Measurements from ENCODE around the gene WDR7. TPM values are rescaled to one million over a fixed set of nuclear protein-coding genes. Genes with fewer than 3 reads are reported as not detected.

The WDR7 gene
- total RNA-seq, 4 donors from 2014 or later: 19.3 to 51.4 (median 28.8) TPM

DNA sequence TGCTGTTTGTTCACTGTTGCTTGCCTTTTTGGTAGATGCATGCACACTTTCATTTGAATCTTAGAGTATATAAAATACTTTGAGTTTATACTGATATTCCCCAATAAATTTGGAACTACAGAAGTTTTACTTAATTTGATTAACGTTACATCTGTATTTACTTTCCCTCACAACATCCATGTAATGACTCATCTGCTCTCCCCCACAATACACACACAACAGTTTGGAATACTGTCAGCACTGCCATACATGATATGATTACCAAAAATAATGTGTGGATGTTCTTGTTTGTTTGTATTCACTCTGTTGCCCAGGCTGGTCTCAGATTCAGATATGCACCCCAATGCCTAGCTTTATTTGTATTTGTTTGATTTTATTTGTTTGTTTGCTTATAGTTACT, 144.2 kb downstream of the WDR7 start:
- TF ChIP-seq POLR2A (IDR thresholded peaks at IDR 0.05): no peak
- TF ChIP-seq EP300 (IDR thresholded peaks at IDR 0.05): no peak
- TF ChIP-seq, protein P1, sequence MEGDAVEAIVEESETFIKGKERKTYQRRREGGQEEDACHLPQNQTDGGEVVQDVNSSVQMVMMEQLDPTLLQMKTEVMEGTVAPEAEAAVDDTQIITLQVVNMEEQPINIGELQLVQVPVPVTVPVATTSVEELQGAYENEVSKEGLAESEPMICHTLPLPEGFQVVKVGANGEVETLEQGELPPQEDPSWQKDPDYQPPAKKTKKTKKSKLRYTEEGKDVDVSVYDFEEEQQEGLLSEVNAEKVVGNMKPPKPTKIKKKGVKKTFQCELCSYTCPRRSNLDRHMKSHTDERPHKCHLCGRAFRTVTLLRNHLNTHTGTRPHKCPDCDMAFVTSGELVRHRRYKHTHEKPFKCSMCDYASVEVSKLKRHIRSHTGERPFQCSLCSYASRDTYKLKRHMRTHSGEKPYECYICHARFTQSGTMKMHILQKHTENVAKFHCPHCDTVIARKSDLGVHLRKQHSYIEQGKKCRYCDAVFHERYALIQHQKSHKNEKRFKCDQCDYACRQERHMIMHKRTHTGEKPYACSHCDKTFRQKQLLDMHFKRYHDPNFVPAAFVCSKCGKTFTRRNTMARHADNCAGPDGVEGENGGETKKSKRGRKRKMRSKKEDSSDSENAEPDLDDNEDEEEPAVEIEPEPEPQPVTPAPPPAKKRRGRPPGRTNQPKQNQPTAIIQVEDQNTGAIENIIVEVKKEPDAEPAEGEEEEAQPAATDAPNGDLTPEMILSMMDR (IDR thresholded peaks at IDR 0.05): no peak
- TF ChIP-seq POLR2AphosphoS5 (IDR thresholded peaks at IDR 0.05): no peak
- ATAC-seq: no peak
- H3K27me3 ChIP-seq: no peaks in the 10 kb centered on the region
- peaks cover 0 to 11% (median 4%) of the 10 kb centered on the region in 3 donors for H3K4me1 ChIP-seq
- H3K4me3 ChIP-seq: no peak overlapping the region
- WGBS, 2 donors (ENCODE audit: low coverage in 1 of 2): 55 to 70% methylated on average over 1 of the region's 1 CpG
- H3K36me3 ChIP-seq: peaks cover 0 to 8% of the 10 kb centered on the region in 2 donors
- no peak overlapping the region for H3K27ac ChIP-seq
- no peaks in the 10 kb centered on the region for H3K9me3 ChIP-seq

DNA sequence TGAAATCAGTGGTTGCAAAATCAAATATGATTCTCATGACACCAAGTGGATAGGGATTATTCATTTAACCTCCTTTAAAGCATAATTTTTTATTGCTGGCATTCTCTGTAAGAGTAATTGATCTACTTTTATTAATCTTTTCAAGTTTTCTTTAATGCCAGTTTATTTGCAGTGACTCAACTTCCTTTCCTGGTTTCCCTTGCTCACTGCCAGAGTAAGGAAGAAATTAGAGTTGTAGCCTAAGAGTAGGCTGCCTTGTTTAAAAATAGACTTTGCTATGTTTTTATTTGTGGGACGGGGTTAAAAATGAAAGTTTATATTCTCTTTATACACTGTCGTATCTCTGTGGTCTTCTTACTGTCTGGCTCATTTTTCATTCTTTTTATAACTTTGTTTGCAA, 148.6 kb downstream of the WDR7 start:
- ATAC-seq: no peak
- Histone ChIP-seq H3K4me1 (peaks cover 0 to 12% (median 4%) of the 10 kb centered on the region in 3 donors), H3K27ac (no peak overlapping the region), H3K27me3 (no peaks in the 10 kb centered on the region), H3K9me3 (no peaks in the 10 kb centered on the region), H3K36me3 (peaks cover 0 to 4% of the 10 kb centered on the region in 2 donors), H3K4me3 (no peak overlapping the region)
- no peak for TF ChIP-seq POLR2AphosphoS5 (IDR thresholded peaks at IDR 0.05)
- no peak for TF ChIP-seq POLR2A (IDR thresholded peaks at IDR 0.05)
- TF ChIP-seq, protein P1 (IDR thresholded peaks at IDR 0.05): no peak
- 0 to 9% methylated on average over 2 of the region's 2 CpGs for WGBS, 2 donors (ENCODE audit: low coverage in 1 of 2)

DNA sequence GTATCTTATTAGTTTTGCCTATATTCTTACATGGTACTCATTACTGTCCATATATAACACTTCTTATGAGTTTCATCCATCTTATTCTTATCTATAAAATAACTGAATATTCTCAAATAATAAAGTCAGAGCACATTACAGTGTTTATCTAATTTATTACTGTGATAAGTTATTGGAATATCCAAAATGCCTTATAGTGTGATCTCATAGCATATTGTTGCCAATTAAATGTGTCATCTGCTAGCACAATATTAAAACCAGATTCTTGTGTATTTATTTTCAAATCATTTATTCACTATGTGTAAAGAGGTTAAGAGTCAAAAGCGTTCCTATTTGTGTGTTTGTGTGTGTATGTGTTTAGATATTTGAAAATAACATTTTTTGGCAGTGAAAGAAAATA, 151.9 kb downstream of the WDR7 start:
- Histone ChIP-seq H3K4me3 (no peak overlapping the region), H3K36me3 (peaks cover 0 to 4% of the 10 kb centered on the region in 2 donors), H3K27ac (no peak overlapping the region), H3K9me3 (no peaks in the 10 kb centered on the region), H3K27me3 (no peaks in the 10 kb centered on the region), H3K4me1 (peaks cover 0 to 12% (median 4%) of the 10 kb centered on the region in 3 donors)
- no peak for ATAC-seq
- WGBS, 2 donors (ENCODE audit: low coverage in 1 of 2): 73% methylated on average over 1 of the region's 1 CpG
- TF ChIP-seq, protein P1 (IDR thresholded peaks at IDR 0.05): no peak
- TF ChIP-seq EP300 (IDR thresholded peaks at IDR 0.05): no peak
- no peak for TF ChIP-seq POLR2AphosphoS5 (IDR thresholded peaks at IDR 0.05)
- TF ChIP-seq POLR2A (IDR thresholded peaks at IDR 0.05): no peak

DNA sequence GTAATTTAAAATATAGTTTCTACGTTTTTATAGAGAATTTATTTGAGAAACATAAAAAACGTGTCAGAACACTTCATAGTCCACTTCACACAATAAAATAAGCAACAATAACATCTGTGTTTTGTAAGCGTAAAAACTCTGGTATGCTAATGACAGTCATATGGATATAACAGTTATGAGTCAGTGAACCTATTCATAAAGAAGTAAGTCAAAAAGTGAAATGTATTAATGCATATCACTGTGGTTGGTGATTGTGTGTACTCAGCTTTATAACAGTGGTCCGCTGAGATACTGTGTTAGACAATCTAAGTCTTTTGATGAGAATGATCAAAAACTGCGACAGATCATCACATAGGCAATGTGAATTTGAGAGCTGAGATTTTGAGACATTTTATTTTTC, 153.2 kb downstream of the WDR7 start:
- WGBS, 2 donors (ENCODE audit: low coverage in 1 of 2): 91 to 92% methylated on average over 5 of the region's 5 CpGs
- H3K27me3 ChIP-seq: no peaks in the 10 kb centered on the region
- H3K36me3 ChIP-seq: peaks cover 0 to 4% of the 10 kb centered on the region in 2 donors
- ATAC-seq: no peak
- peaks cover 0 to 11% (median 4%) of the 10 kb centered on the region in 3 donors for H3K4me1 ChIP-seq
- no peak overlapping the region for H3K27ac ChIP-seq
- TF ChIP-seq, protein P1 (IDR thresholded peaks at IDR 0.05): no peak
- TF ChIP-seq POLR2AphosphoS5 (IDR thresholded peaks at IDR 0.05) (no peak), EP300 (IDR thresholded peaks at IDR 0.05) (no peak)
- no peaks in the 10 kb centered on the region for H3K9me3 ChIP-seq
- H3K4me3 ChIP-seq: no peak overlapping the region

DNA sequence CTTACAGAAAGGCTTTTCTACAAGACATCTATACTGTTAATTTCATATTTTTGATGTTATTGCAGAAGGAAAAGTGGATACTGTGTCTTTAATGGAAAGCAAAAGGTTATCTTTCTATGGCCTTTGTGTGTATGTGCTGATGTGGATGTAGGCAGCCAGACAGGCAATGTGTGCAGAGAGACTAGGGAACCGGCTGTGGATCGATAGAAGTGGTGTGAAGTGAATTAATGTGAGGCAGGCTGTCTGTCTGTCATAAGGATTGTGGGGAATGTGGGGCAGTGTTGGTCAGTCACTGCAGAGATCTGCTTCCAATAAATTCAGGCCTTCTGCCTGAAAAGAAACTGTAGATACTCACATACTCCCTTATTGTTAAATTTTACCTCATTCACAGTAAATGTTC, 156.7 kb downstream of the WDR7 start:
- Histone ChIP-seq H3K27me3 (no peaks in the 10 kb centered on the region), H3K27ac (no peak overlapping the region), H3K9me3 (no peaks in the 10 kb centered on the region), H3K36me3 (no peaks in the 10 kb centered on the region), H3K4me3 (no peak overlapping the region), H3K4me1 (no peaks in the 10 kb centered on the region)
- 70 to 72% methylated on average over 2 of the region's 2 CpGs for WGBS, 2 donors (ENCODE audit: low coverage in 1 of 2)
- ATAC-seq: no peak
- TF ChIP-seq POLR2A (IDR thresholded peaks at IDR 0.05) (no peak), POLR2AphosphoS5 (IDR thresholded peaks at IDR 0.05) (no peak), EP300 (IDR thresholded peaks at IDR 0.05) (no peak)
- TF ChIP-seq, protein P1 (IDR thresholded peaks at IDR 0.05): no peak

Measured in gastroesophageal sphincter (tissue), 4 donors.